ENCODE measurements around the gene SPATA45. TPM values are rescaled to one million over a fixed set of nuclear protein-coding genes. Genes with fewer than 3 reads are reported as not detected.

SPATA45 gene
- total RNA-seq, 1 donor from 2014 or later, result not detected

- TF ChIP-seq, protein P1, sequence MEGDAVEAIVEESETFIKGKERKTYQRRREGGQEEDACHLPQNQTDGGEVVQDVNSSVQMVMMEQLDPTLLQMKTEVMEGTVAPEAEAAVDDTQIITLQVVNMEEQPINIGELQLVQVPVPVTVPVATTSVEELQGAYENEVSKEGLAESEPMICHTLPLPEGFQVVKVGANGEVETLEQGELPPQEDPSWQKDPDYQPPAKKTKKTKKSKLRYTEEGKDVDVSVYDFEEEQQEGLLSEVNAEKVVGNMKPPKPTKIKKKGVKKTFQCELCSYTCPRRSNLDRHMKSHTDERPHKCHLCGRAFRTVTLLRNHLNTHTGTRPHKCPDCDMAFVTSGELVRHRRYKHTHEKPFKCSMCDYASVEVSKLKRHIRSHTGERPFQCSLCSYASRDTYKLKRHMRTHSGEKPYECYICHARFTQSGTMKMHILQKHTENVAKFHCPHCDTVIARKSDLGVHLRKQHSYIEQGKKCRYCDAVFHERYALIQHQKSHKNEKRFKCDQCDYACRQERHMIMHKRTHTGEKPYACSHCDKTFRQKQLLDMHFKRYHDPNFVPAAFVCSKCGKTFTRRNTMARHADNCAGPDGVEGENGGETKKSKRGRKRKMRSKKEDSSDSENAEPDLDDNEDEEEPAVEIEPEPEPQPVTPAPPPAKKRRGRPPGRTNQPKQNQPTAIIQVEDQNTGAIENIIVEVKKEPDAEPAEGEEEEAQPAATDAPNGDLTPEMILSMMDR (IDR thresholded peaks at IDR 0.05), result no peak
- H3K27me3 ChIP-seq, result no peaks in the 10 kb centered on the region
- H3K36me3 ChIP-seq, result peaks cover 0 to 3% of the 10 kb centered on the region in 2 donors
- peaks cover 6 to 9% of the 10 kb centered on the region in 2 donors for H3K4me1 ChIP-seq
- DNase-seq (ENCODE audit: low spot score in 2 of 2), result no peak
- H3K9me3 ChIP-seq, result no peaks in the 10 kb centered on the region
- no peak overlapping the region for H3K27ac ChIP-seq
- no peak overlapping the region for H3K4me3 ChIP-seq
- intact Hi-C loops (cut with DNase I), result no loop called here
Observed at GRCh38 chr1:212860713-212861581, 13.5 kb upstream of the SPATA45 start.

- intact Hi-C loops (cut with DNase I), result loop anchor here (1.0 to 10.0 kb wide), 6 partner anchors 67 to 824 kb away; partner anchors contain the start of genes ANGEL2, DTL, INTS7 and NSL1
- peaks cover 0 to 3% of the 10 kb centered on the region in 2 donors for H3K36me3 ChIP-seq
- H3K9me3 ChIP-seq, result no peaks in the 10 kb centered on the region
- TF ChIP-seq, protein P1 (IDR thresholded peaks at IDR 0.05), result no peak
- peaks cover 6 to 9% of the 10 kb centered on the region in 2 donors for H3K4me1 ChIP-seq
- no peak for DNase-seq (ENCODE audit: low spot score in 2 of 2)
- H3K27ac ChIP-seq, result peak overlapping the region; percentile 85 to 94
- peak overlapping the region; percentile 81 to 96 for H3K4me3 ChIP-seq
- no peaks in the 10 kb centered on the region for H3K27me3 ChIP-seq
Observed at GRCh38 chr1:212858461-212859265, 11.2 kb upstream of the SPATA45 start.

DNA sequence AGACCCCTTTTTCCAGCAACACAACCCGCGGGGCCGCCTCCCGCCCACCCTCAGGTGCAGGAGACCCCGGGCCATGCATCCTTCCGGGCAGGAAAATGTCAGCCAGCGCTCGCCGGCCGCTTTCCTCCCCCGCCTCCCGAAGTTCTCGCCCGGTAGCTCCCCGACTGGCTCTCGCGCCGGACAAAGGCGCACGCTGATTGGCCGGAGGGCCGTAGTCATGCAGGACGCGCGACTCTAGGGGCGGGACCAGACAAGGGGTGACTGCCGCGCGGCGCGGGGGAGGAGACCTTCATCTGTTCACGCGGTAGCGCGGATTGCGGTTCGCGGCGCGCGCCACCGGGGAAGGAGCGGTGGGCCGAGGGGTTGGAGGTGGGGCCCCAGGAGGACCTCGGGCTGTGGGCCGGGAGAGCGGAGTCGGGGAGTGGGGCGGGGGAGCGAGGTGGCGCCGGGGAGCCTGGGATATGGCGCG lies 10.6 kb upstream of the SPATA45 start, which contains the start of gene FLVCR1:
FLVCR1 (plus strand) TSS at position 284 of the 469 bp plus-strand sequence; CDS start at position 462, 178 bp downstream.
- TF ChIP-seq, protein P1 (IDR thresholded peaks at IDR 0.05), result no peak
- peak; percentile 95 to 99 for DNase-seq (ENCODE audit: low spot score in 2 of 2)
- Histone ChIP-seq H3K27me3 (no peaks in the 10 kb centered on the region), H3K4me1 (peaks cover 6 to 9% of the 10 kb centered on the region in 2 donors), H3K36me3 (peaks cover 0 to 3% of the 10 kb centered on the region in 2 donors), H3K4me3 (peak within 1 kb of the TSS; percentile 81 to 96), H3K27ac (peak within 1 kb of the TSS; percentile 85 to 94), H3K9me3 (no peaks in the 10 kb centered on the region)
- intact Hi-C loops (cut with DNase I), result loop anchor here (1.0 to 10.0 kb wide), 7 partner anchors 67 to 823 kb away; partner anchors contain the start of genes ANGEL2, BATF3, DTL and INTS7

- H3K36me3 ChIP-seq, result no peaks in the 10 kb centered on the region
- DNase-seq (ENCODE audit: low spot score in 2 of 2), result no peak
- H3K27ac ChIP-seq, result no peak overlapping the region
- intact Hi-C loops (cut with DNase I), result loop anchor here (1.0 to 10.0 kb wide), 4 partner anchors 136 to 822 kb away; partner anchors contain the start of genes BATF3, DTL and INTS7
- H3K4me1 ChIP-seq, result peaks cover 6 to 9% of the 10 kb centered on the region in 2 donors
- peak overlapping the region in 1 of 2 donors; percentile 96 for H3K4me3 ChIP-seq
- TF ChIP-seq, protein P1 (IDR thresholded peaks at IDR 0.05), result no peak
- no peaks in the 10 kb centered on the region for H3K9me3 ChIP-seq
- H3K27me3 ChIP-seq, result no peaks in the 10 kb centered on the region
Observed at GRCh38 chr1:212856755-212857154, 9.3 kb upstream of the SPATA45 start.

DNA sequence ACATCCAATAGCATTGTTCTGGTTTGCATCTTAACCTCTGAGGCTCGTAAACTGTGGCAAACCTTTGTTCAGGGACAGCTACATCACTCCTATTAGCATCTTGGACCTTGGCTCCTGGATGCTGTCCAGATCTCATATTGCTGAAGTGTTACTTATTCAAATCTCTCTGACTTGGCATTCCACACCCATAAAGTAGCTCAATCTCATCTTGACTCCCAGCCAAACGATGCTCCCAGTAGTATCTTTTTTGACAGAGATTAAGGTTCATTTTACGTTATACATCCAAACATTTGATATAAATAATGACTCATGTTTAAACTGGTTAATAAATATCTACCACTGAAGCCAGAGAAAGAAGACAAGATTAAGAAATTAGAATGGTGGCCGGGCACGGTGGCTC lies 6.2 kb upstream of the SPATA45 start:
- no peak overlapping the region for H3K27ac ChIP-seq
- no peak for DNase-seq (ENCODE audit: low spot score in 2 of 2)
- H3K9me3 ChIP-seq, result no peaks in the 10 kb centered on the region
- no peaks in the 10 kb centered on the region for H3K36me3 ChIP-seq
- TF ChIP-seq, protein P1 (IDR thresholded peaks at IDR 0.05), result no peak
- H3K27me3 ChIP-seq, result no peaks in the 10 kb centered on the region
- no peak overlapping the region for H3K4me3 ChIP-seq
- intact Hi-C loops (cut with DNase I), result loop anchor here (10.0 kb wide), 2 partner anchors 399 to 819 kb away; partner anchors contain the start of genes DTL and INTS7
- H3K4me1 ChIP-seq, result peaks cover 3 to 6% of the 10 kb centered on the region in 2 donors
